K562 (cell line): ENCODE data around the gene GORASP2. TPM values are rescaled to one million over a fixed set of nuclear protein-coding genes. Genes with fewer than 3 reads are reported as not detected.

Experiments
- ATAC-seq: fragments of 200-7000 bp; cut with Tn5 transposase; 3 replicates; pipeline ENCODE4 v1.9.1; 2020; ENCODE audit warnings: moderate library complexity
- BruUV-seq: library from RNA; stranded (reverse); fragments of 400-500 nt; replicated peaks from 2 replicates; lab custom pipeline; 2021; lab: Mats Ljungman, UMichigan
- CTCF ChIA-PET: fragments of 300-600 bp; formaldehyde crosslinking; extraction: SDS; loops from one replicate; lab custom pipeline; 2021; ENCODE audit warnings: low intra/inter-chr PET ratio; lab: Yijun Ruan, JAX
- POLR2A ChIA-PET: fragments of 300-600, 350-650 bp; sonication (Branson Sonifier 250); formaldehyde crosslinking; extraction: SDS; loops from one replicate; lab custom pipeline; 2021; ENCODE audit warnings: antibody characterized with exemption, inconsistent platforms; lab: Yijun Ruan, JAX
- DNase-seq, 4 experiments: peaks; one replicate each; pipeline versions ENCODE4 v3.0.0 to v3.0.0-alpha.2; 2011 to 2018; ENCODE audit warnings: low spot score in 3 of 4, mixed read lengths in 3 of 4; ENCODE audit errors: extremely low read depth in 1 of 4
- FAIRE-seq: peaks from 2 replicates; lab custom pipeline; 2011; peaks lifted over from hg19 to GRCh38; lab: Jason Lieb, UNC
- H2AFZ ChIP-seq: 2 replicates; pipeline ENCODE4 v1.6.0; 2011; ENCODE audit warnings: low read depth, low read length, control low read depth, inconsistent platforms
- H3K27ac ChIP-seq: fragments of 200-600 bp; 3 replicates; pipeline ENCODE4 v1.8.0; 2011; ENCODE audit warnings: low read depth, mild to moderate bottlenecking, control low read depth, inconsistent platforms, low read length, moderate library complexity, mixed read lengths; ENCODE audit errors: extremely low read depth
- H3K27me3 ChIP-seq, 2 experiments: fragments of 300-600 bp in 1 of 2; 2 replicates in 1 of 2; 3 replicates in 1 of 2; pipeline versions ENCODE4 v1.6.0 to v1.8.0; 2011; ENCODE audit warnings: inconsistent platforms in 2 of 2, low read length in 2 of 2, mild to moderate bottlenecking in 1 of 2, mixed read lengths in 1 of 2, moderate library complexity in 1 of 2; ENCODE audit not compliant: control insufficient read depth in 2 of 2, insufficient read depth in 2 of 2
- H3K36me3 ChIP-seq: fragments of 300-600 bp; 3 replicates; pipeline ENCODE4 v1.8.0; 2011; ENCODE audit warnings: mild to moderate bottlenecking, low read length, inconsistent platforms; ENCODE audit not compliant: control insufficient read depth, insufficient read depth
- H3K4me1 ChIP-seq, 2 experiments: fragments of 200-600 bp in 1 of 2; replicated peaks in 1 of 2; 2 replicates in 1 of 2; 3 replicates in 1 of 2; pipeline versions ENCODE4 v1.5.1 to v1.8.0; 2011; ENCODE audit warnings: inconsistent platforms in 2 of 2, low read length in 2 of 2, mild to moderate bottlenecking in 1 of 2, mixed read lengths in 1 of 2, moderate library complexity in 1 of 2; ENCODE audit not compliant: control insufficient read depth in 2 of 2, insufficient read depth in 2 of 2
- H3K4me2 ChIP-seq: 2 replicates; pipeline ENCODE4 v1.6.1; 2011; ENCODE audit warnings: low read length, control low read depth, inconsistent platforms, mixed read lengths; ENCODE audit not compliant: insufficient read depth
- H3K4me3 ChIP-seq: fragments of 200-600 bp; sonication (generic), shearing (Covaris generic); 2 replicates; pipeline ENCODE4 v1.5.1; 2016; ENCODE audit warnings: control low read depth, inconsistent platforms
- H3K79me2 ChIP-seq: fragments of 200-600 bp; 3 replicates; pipeline ENCODE4 v1.8.0; 2011; ENCODE audit warnings: low read length, inconsistent platforms; ENCODE audit not compliant: control insufficient read depth, insufficient read depth
- H3K9ac ChIP-seq, 2 experiments: 2 replicates each; pipeline versions ENCODE4 v1.6.0 to v1.6.1; 2011; ENCODE audit warnings: low read depth in 2 of 2, low read length in 2 of 2, control low read depth in 1 of 2, inconsistent platforms in 1 of 2, mild to moderate bottlenecking in 1 of 2, mixed read lengths in 1 of 2; ENCODE audit not compliant: insufficient read depth in 1 of 2
- H3K9me1 ChIP-seq: one replicate; pipeline ENCODE4 v1.6.0; 2011; ENCODE audit warnings: inconsistent platforms, mild to moderate bottlenecking, low read length, moderate library complexity; ENCODE audit not compliant: control insufficient read depth, insufficient read depth
- H3K9me3 ChIP-seq: replicated peaks from 2 replicates; pipeline ENCODE4 v1.5.1; 2011; ENCODE audit warnings: low read depth, low read length, inconsistent platforms; ENCODE audit not compliant: control insufficient read depth, insufficient read depth
- H4K20me1 ChIP-seq: replicated peaks from 2 replicates; pipeline ENCODE4 v1.6.1; 2011; ENCODE audit warnings: low read length, inconsistent platforms, mixed read lengths; ENCODE audit not compliant: control insufficient read depth, insufficient read depth
- PHB ChIP-seq: fragments of 250-450 bp; sonication (Bioruptor Pico); IDR thresholded peaks from 2 replicates; pipeline ENCODE4 v1.5.0; 2021
- SUPT5H ChIP-seq: fragments of 450-650 bp; IDR thresholded peaks from 2 replicates; pipeline ENCODE4 v1.6.1; 2016
- ZNF3 ChIP-seq: fragments of 250-450 bp; sonication (Bioruptor Pico); IDR thresholded peaks from 2 replicates; pipeline ENCODE4 v1.5.0; 2021; ENCODE audit warnings: mild to moderate bottlenecking, moderate library complexity
- WGBS: fragments of 100-300 bp; shearing (Covaris generic); methylation state at CpG from one replicate; pipeline ENCODE4 v1.1.6; 2016; ENCODE audit warnings: low coverage, mixed read lengths; ENCODE audit not compliant: insufficient coverage; ENCODE audit errors: missing lambda C conversion rate; 5-methylcytosine and 5-hydroxymethylcytosine counted together
- in situ Hi-C: fragments of 300-500 bp; cut with MboI; formaldehyde crosslinking; loops from 4 replicates; pipeline ENCODE4 v1.15.0; 2018; ENCODE audit warnings: inconsistent platforms, mixed read lengths
- intact Hi-C: fragments of 100-400 bp; cut with micrococcal nuclease; formaldehyde crosslinking; loops from 2 replicates; pipeline ENCODE4 v1.14.2; 2022
- polyA plus RNA-seq, 8 experiments: library from polyadenylated mRNA; depleted of rRNA in 4 of 8; stranded (reverse) in 5 of 8; unstranded in 3 of 8; fragments of >200 nt; fragmentation: Nextera tagmentation in 2 of 8; fragmentation: Illumina TruSeq in 1 of 8; extraction: Ambion mirVana in 2 of 8; extraction: Trizol in 1 of 8; gene quantifications; 2 replicates each; pipeline versions ENCODE4 v1.2.1 to v1.2.3, GENCODE V29; 2011 to 2014; ENCODE audit warnings: inconsistent platforms in 1 of 8, missing spikeins in 1 of 8
- total RNA-seq, 7 experiments: library from RNA; depleted of rRNA in 6 of 7; stranded (reverse); fragments of >200 nt in 6 of 7; fragmentation: Illumina TruSeq in 2 of 7; extraction: Trizol in 2 of 7; gene quantifications; 2 replicates each; pipeline versions ENCODE4 v1.2.1 to v1.2.3, GENCODE V29; 2011 to 2021; ENCODE audit warnings: low replicate concordance in 1 of 7
- TF ChIP-seq, protein P1 (sequence below): sonication (generic); formaldehyde crosslinking; IDR thresholded peaks from 2 replicates; pipeline ENCODE4 v1.8.1; 2023; ENCODE audit warnings: mild to moderate bottlenecking, missing genetic modification reagents, moderate library complexity
- TF ChIP-seq, protein P2 (sequence below): fragments of 250-450 bp; sonication (Bioruptor Pico); IDR thresholded peaks from 2 replicates; pipeline ENCODE4 v1.8.0; 2022; ENCODE audit warnings: inconsistent platforms
- TF ChIP-seq, protein P3 (sequence below): fragments of 250-450 bp; sonication (Bioruptor Pico); IDR thresholded peaks from 2 replicates; pipeline ENCODE4 v1.5.0; 2021
- TF ChIP-seq, protein P4 (sequence below): fragments of 200-400 bp; formaldehyde crosslinking; IDR thresholded peaks from 2 replicates; pipeline ENCODE4 v1.6.1; 2017; ENCODE audit warnings: mild to moderate bottlenecking, low read depth, low read length, moderate library complexity

GORASP2 gene
- total and polyA plus RNA-seq, 9 of the 15 experiments (the other 6 are each of a cell fraction or from before 2014, with no cell fraction given) = 27.4 to 180 (median 59.6) TPM

DNA sequence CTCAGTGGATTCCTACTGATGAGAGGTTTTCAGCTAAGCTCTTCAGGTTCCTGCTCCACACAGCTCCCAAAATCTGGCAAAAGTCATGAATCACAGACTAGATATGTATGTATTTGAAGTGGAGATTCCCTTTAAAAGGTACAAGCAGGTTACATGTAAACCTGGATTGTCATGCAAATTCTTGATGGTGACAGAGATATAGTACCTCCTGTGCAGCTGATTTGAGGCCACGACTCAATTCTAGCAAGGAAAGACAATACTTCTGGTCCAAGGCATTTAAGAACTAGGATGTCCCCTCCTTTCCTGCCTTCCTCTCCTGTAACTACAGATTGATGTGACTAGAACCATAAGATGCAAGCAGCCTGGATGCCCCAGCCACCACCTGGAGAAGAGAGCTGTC is 55.0 kb downstream of the GORASP2 start:
- intact Hi-C loops = no loop called here
- peaks cover 0 to 6% of the 10 kb centered on the region in 2 experiments; a peak in 2 of 5 replicates for H3K4me1 ChIP-seq
- ChIA-PET CTCF (no interaction called here), POLR2A (interaction anchor here (0.6 to 0.8 kb wide), 2 partner anchors 177 to 442 kb away, joined by 4 to 7 read pairs; no protein-coding TSS in a partner anchor)
- in situ Hi-C loops = loop anchor here (10.0 kb wide), 1 partner anchor 251 kb away; no protein-coding TSS in a partner anchor
- no peak overlapping the region for H3K4me3 ChIP-seq
- no peak overlapping the region for H3K9ac ChIP-seq
- H2AFZ ChIP-seq = no peak overlapping the region
- BruUV-seq = no TSS peak
- ATAC-seq (peak; percentile 37), DNase-seq (no peak), FAIRE-seq (peak; percentile 58)
- no peaks in the 10 kb centered on the region for H3K9me1 ChIP-seq
- H3K9me3 ChIP-seq = no peaks in the 10 kb centered on the region
- H3K27me3 ChIP-seq = no peaks in the 10 kb centered on the region
- H3K27ac ChIP-seq = no peak overlapping the region
- H3K4me2 ChIP-seq = no peak overlapping the region
- 5% methylated on average over 1 of the region's 1 CpG for WGBS
- H3K79me2 ChIP-seq = no peaks in the 10 kb centered on the region
- H3K36me3 ChIP-seq = peaks cover 3% of the 10 kb centered on the region; the same call in 2 of the 3 replicates
- TF ChIP-seq SUPT5H (0 out of 2 replicates have a peak, but pooled peaks have one; percentile 10), PHB (CRISPR knock-in tag) (no peak)
- TF ChIP-seq, protein P1, sequence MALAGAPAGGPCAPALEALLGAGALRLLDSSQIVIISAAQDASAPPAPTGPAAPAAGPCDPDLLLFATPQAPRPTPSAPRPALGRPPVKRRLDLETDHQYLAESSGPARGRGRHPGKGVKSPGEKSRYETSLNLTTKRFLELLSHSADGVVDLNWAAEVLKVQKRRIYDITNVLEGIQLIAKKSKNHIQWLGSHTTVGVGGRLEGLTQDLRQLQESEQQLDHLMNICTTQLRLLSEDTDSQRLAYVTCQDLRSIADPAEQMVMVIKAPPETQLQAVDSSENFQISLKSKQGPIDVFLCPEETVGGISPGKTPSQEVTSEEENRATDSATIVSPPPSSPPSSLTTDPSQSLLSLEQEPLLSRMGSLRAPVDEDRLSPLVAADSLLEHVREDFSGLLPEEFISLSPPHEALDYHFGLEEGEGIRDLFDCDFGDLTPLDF (CRISPR knock-in tag) = no peak
- no peaks in the 10 kb centered on the region for H4K20me1 ChIP-seq

DNA sequence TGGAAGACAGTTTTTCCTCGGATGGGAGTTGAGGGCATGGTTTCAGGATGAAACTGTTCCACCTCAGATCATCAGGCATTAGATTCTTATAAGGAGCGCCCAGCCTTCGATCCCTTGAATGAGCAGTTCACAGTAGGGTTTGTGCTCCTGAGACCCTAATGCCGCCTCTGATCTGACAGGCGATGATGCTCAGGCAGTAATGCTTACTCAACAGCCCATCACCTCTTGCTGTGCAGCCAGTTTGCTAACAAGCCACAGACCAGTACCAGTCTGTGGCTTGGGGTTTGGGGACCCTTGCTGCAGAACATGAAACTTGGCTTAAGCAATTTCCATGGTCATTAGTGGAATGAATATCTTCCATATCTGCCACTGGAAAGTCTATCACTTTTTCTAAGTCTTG is 56.4 kb downstream of the GORASP2 start:
- Histone ChIP-seq H3K4me1 (peaks cover 0 to 6% of the 10 kb centered on the region in 2 experiments; a peak in 2 of 5 replicates), H3K9me1 (no peaks in the 10 kb centered on the region), H2AFZ (no peak overlapping the region), H3K27me3 (no peaks in the 10 kb centered on the region), H4K20me1 (no peaks in the 10 kb centered on the region), H3K36me3 (peaks cover 12% of the 10 kb centered on the region; the same call in 2 of the 3 replicates), H3K9ac (no peak overlapping the region), H3K4me3 (no peak overlapping the region), H3K4me2 (no peak overlapping the region), H3K9me3 (no peaks in the 10 kb centered on the region), H3K27ac (no peak overlapping the region), H3K79me2 (no peaks in the 10 kb centered on the region)
- intact Hi-C loops = no loop called here
- ChIA-PET POLR2A (interaction anchor here (0.6 to 1.2 kb wide), 3 partner anchors 11 to 54 kb away, joined by 3 to 4 read pairs (median 3); no protein-coding TSS in a partner anchor), CTCF (no interaction called here)
- DNase-seq (no peak), FAIRE-seq (no peak), ATAC-seq (no peak; the same call in 1 of the 3 replicates)
- no TSS peak for BruUV-seq
- in situ Hi-C loops = loop anchor here (10.0 kb wide), 1 partner anchor 249 kb away; no protein-coding TSS in a partner anchor
- WGBS = 71% methylated on average over 5 of the region's 5 CpGs
- TF ChIP-seq, protein P2, sequence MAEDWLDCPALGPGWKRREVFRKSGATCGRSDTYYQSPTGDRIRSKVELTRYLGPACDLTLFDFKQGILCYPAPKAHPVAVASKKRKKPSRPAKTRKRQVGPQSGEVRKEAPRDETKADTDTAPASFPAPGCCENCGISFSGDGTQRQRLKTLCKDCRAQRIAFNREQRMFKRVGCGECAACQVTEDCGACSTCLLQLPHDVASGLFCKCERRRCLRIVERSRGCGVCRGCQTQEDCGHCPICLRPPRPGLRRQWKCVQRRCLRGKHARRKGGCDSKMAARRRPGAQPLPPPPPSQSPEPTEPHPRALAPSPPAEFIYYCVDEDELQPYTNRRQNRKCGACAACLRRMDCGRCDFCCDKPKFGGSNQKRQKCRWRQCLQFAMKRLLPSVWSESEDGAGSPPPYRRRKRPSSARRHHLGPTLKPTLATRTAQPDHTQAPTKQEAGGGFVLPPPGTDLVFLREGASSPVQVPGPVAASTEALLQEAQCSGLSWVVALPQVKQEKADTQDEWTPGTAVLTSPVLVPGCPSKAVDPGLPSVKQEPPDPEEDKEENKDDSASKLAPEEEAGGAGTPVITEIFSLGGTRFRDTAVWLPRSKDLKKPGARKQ (CRISPR knock-in tag) = no peak
- TF ChIP-seq ZNF3 (CRISPR knock-in tag) (no peak), SUPT5H (0 out of 2 replicates have a peak, but pooled peaks have one; percentile 2)
- TF ChIP-seq, protein P3, sequence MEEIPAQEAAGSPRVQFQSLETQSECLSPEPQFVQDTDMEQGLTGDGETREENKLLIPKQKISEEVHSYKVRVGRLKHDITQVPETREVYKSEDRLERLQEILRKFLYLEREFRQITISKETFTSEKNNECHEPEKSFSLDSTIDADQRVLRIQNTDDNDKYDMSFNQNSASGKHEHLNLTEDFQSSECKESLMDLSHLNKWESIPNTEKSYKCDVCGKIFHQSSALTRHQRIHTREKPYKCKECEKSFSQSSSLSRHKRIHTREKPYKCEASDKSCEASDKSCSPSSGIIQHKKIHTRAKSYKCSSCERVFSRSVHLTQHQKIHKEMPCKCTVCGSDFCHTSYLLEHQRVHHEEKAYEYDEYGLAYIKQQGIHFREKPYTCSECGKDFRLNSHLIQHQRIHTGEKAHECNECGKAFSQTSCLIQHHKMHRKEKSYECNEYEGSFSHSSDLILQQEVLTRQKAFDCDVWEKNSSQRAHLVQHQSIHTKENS (CRISPR knock-in tag) = no peak
- TF ChIP-seq, protein P4, sequence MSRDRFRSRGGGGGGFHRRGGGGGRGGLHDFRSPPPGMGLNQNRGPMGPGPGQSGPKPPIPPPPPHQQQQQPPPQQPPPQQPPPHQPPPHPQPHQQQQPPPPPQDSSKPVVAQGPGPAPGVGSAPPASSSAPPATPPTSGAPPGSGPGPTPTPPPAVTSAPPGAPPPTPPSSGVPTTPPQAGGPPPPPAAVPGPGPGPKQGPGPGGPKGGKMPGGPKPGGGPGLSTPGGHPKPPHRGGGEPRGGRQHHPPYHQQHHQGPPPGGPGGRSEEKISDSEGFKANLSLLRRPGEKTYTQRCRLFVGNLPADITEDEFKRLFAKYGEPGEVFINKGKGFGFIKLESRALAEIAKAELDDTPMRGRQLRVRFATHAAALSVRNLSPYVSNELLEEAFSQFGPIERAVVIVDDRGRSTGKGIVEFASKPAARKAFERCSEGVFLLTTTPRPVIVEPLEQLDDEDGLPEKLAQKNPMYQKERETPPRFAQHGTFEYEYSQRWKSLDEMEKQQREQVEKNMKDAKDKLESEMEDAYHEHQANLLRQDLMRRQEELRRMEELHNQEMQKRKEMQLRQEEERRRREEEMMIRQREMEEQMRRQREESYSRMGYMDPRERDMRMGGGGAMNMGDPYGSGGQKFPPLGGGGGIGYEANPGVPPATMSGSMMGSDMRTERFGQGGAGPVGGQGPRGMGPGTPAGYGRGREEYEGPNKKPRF = no peak
